GM11168 (cell line): ENCODE measurements around the gene GSTP1.

Experiments used
- in situ Hi-C: fragments of 300-500 bp; cut with MboI; formaldehyde crosslinking; loops from one replicate; pipeline ENCODE4 v1.12.0; 2022; ENCODE audit warnings: low sequenced_read_pairs; ENCODE audit not compliant: unreplicated experiment

GSTP1 gene

GRCh38 chr11:67627812-67628624 lies 44.4 kb downstream of the GSTP1 start:
- in situ Hi-C loops, result no loop called here

DNA sequence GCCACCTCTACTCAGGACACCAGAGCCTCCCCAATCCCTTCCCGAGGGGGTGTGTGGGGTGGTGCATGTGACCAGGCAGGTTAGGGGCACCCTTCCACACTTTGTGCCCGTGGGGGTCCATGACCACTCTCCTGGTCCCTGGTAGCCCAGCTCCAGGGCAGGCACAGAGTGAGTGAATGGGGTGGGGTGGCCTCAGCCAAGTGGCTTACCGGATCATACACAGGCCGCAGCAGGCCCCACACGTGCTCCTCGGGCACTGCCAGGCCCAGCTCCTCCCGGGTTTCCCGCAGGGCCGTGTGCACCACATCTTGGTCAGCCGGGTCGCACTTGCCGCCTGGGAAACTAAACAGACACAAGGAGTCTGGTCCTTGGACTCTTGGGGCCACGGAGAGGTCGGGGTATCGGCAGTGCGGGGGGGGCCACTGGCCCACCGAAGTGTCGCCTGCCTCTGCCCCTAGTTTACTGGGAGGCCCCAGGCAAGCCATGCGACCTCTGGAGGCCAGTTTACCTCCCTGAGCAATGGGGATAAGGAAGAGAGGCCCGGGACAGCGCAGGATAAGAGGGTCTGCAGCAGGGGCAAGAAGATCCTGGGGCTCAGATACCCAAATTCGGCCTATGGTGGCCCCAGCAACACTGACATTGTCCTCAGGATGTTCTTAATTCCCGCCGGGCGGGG lies 45.2 kb downstream of the GSTP1 start:
- in situ Hi-C loops, result no loop called here

DNA sequence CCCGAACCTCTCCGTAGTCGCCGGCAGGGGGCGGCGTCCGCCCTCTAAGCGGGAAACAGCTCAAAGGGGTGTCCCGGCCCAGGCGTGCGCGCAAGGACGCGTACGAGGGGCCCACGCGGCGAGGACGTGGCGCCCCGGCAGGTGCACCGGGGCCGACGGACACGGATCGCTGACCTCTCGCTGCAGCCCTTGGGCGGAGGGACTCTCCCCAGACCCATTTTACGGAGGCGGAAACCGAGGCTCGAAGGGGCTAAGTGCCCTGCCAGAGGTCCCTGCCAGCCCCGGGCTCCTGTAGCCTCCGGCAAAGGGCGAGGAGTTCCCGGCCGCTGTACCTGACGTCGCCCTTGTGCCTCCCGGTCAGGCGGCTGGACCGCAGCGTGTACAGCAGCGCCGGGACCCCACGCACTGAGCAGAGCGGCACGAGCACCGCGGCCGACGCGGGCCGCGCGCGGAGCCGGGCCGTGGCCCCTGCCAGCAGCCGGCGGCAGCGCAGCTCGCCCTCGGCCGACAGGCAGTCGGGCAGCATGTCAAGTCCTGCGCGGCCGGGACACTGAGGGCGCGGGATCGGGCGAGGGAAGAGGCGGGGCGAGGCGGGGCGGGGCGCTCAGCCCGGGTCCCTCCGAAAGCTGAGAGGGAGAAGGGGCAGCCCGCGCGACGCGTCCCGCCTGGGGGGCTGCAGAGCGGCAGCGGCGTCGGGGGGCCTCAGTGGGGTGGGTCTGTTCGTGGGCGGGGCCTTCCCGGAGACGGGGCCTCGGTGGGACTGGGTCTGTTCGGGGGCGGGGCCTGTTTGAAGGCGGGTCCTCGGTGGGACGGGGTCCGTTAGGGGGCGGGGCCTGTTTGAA lies 46.0 kb downstream of the GSTP1 start, which contains the start of gene NUDT8:
Gene NUDT8, minus strand, starts transcription at position 552 of the 842 bp plus-strand sequence. Its CDS starts 26 bp downstream, at position 526.
- in situ Hi-C loops, result no loop called here

GRCh38 chr11:67630228-67630942 lies 46.8 kb downstream of the GSTP1 start:
- in situ Hi-C loops, result no loop called here

DNA sequence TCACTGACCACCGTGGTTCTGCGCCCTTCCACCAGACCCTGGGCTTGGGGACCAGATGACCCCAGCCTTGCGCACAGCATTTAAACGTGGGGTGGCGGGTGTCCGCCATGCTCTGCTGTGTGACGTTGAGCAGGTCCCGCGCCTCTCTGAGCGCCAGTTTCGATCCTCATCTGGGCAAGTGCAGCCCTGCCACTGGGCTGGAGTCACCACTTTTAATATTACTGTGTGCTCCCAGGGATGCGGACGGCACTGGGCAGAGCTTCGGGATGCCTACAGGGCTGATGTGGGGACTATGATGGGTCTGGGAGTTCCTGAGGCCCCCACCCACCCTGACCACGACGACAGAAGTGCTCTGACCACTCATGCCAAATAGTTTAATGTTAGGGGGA lies 47.3 kb downstream of the GSTP1 start:
- in situ Hi-C loops, result no loop called here

- in situ Hi-C loops, result no loop called here
Observed at GRCh38 chr11:67631411-67631810, 47.8 kb downstream of the GSTP1 start.

DNA sequence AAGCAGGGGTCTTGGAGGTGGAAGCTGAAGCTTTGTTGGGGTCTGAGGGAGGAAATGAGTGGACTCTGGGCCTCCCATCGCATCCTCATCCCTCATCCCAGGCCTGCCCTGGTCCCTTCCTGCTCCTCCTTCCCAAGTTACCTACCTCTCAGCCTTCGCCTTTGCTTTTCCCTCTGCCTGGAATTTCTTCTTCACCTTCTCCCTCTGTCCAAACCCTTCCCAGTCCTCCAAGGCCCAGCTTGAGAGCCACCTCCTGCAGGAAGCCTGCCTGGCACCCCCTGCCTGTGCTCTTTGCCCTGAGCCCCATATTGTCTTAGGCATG lies 48.2 kb downstream of the GSTP1 start:
- in situ Hi-C loops, result no loop called here

DNA sequence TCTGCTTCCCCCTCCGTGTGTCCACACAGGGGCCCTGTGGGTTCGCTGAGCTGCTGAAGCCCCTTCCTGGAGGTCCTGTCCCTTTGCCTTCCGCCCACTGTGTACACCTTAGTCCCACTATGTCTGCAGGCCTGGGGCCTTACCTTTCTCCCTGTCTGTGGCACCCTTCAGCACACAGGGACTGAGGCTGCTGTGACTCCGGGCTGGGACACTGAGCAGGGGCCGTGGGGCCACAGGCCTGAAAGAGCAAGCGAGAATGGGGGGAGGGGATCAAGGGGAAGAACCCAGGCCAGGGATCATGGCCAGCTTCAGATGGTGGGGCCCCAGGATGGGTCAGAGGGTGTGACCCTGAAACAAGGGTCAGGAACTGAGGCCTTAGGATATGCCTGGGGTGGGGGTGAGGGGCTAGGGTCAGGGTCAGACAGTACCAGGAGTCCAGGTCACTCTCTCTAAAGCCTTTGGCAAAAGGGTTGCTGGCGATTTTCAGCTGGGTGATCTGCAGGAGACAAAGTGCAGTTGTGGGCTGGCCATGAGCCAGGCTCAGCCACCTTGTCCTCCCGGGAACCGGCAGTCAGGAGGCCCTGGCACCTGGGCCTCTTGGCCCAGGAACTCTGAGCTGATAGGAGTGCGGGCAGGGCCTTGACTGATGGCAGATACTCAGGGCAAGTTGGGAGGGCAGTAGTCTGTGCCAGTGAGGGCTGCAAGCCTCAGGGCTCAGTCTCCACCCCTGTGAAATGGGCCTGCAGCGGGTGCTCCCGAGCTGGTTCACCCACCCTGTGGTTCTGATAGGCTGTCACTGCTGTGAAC lies 48.8 kb downstream of the GSTP1 start:
- in situ Hi-C loops, result no loop called here

GRCh38 chr11:67632982-67633755 lies 49.6 kb downstream of the GSTP1 start:
- in situ Hi-C loops, result no loop called here

- in situ Hi-C loops, result no loop called here
Observed at GRCh38 chr11:67633758-67634365, 50.2 kb downstream of the GSTP1 start.

DNA sequence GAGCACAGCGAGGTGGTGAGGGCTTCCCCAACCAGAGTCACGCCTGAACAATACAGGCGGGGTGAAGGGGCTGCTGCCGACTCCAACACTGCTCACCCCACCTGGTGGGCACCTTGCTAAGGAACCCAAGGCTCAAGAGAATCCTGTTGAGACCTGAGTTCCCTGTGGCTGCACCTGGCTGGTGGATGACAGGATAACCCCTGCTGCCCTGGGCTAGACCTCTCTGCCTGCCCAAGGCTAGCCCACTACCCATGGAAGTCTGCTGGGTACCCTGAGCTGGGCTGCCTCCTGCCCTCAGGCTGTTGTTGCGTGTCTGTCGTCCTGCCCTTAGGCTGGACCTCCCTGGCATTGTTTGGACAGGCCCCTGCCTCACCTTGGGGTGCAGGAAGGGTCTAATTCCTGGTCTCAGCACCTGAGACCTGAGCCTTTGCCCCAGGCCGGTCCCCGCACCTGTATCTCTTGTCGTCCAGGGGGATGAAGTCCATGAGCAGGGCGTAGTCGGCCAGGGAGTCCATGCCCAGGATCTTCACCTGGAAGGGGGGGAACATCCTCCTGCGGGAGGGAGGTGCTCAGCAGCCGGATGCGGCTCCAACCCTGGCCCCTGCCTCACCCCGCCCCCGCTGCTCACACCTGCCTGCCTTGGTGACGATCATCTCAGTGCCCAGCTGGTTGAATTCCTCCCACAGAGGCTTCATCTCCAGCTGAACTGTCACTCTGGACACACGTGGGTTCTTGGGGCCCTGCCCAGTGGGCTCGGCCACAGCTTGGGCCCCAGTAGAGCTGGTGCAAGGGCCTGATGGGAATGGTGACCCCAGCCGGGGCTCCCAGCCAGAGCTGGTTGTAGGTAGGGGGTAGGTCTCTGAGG lies 51.0 kb downstream of the GSTP1 start:
- in situ Hi-C loops, result no loop called here

GRCh38 chr11:67635231-67635521 lies 51.6 kb downstream of the GSTP1 start:
- in situ Hi-C loops, result no loop called here
